ENCODE measurements around the gene PHEX. TPM values are rescaled to one million over a fixed set of nuclear protein-coding genes. Genes with fewer than 3 reads are reported as not detected.

Gene PHEX
- total RNA-seq, 1 experiment from 2014 or later = 0.27 TPM

DNA sequence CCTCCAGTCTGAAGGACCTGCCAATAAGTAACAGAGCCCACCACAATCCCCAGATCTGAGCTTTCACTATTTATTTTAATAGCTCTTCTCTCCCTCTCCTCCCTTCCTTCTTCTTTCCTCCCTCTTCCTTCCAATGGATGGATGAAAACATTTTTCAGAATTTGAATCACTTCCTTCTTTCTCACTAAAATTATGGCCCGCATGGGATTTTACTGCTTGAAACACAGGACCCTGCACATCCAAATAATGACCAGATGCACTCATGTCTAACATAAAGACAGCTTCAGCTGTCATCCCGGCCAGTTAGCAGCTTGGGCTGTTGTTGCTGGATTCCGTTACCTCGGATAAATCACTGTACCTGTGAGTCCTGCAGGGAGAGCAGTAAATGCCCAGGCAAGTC, 5.4 kb upstream of the PHEX start:
- no peaks in the 10 kb centered on the region for H3K9me3 ChIP-seq (ENCODE audit: control insufficient read depth in 1 of 2, insufficient read depth in 1 of 2, low read depth in 1 of 2, low read length in 2 of 2)
- ChIA-PET POLR2A (no interaction called here), CTCF (no interaction called here), RAD21 (ENCODE audit: low non-redundant PET in 1 of 2, low total read pairs in 2 of 2, uncharacterized antibody in 2 of 2, unreplicated experiment in 2 of 2) (no interaction called here)
- H3K79me2 ChIP-seq (ENCODE audit: insufficient read depth, low read length) = no peaks in the 10 kb centered on the region
- TF ChIP-seq ZNF274 (IDR thresholded peaks at IDR 0.05; ENCODE audit: low read depth, low read length) (no peak), EZH2phosphoT487 (IDR thresholded peaks at IDR 0.05; ENCODE audit: borderline replicate concordance) (no peak), RAD21 (IDR thresholded peaks at IDR 0.05; ENCODE audit: low read depth) (no peak), SRF (IDR thresholded peaks at IDR 0.05; ENCODE audit: low read depth) (no peak), ZFX (IDR thresholded peaks at IDR 0.05) (no peak), ELF1 (IDR thresholded peaks at IDR 0.05; ENCODE audit: borderline replicate concordance, low read depth) (no peak), FOSL1 (IDR thresholded peaks at IDR 0.05; ENCODE audit: low read depth) (no peak), TCF7L2 (IDR thresholded peaks at IDR 0.05; ENCODE audit: borderline replicate concordance, extremely low read depth, insufficient read depth, insufficient read length) (no peak), CBX3 (IDR thresholded peaks at IDR 0.05; ENCODE audit: low read depth) (no peak), POLR2A (IDR thresholded peaks at IDR 0.05; ENCODE audit: borderline replicate concordance, extremely low read depth, insufficient read depth, insufficient read length) (no peak), EZH2 (IDR thresholded peaks at IDR 0.05) (no peak), YY1 (IDR thresholded peaks at IDR 0.05; ENCODE audit: extremely low read depth, insufficient replicate concordance, low read depth, low read length) (no peak)
- TF ChIP-seq, protein P1, sequence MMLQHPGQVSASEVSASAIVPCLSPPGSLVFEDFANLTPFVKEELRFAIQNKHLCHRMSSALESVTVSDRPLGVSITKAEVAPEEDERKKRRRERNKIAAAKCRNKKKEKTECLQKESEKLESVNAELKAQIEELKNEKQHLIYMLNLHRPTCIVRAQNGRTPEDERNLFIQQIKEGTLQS (IDR thresholded peaks at IDR 0.05) = no peak
- TF ChIP-seq, protein P2, sequence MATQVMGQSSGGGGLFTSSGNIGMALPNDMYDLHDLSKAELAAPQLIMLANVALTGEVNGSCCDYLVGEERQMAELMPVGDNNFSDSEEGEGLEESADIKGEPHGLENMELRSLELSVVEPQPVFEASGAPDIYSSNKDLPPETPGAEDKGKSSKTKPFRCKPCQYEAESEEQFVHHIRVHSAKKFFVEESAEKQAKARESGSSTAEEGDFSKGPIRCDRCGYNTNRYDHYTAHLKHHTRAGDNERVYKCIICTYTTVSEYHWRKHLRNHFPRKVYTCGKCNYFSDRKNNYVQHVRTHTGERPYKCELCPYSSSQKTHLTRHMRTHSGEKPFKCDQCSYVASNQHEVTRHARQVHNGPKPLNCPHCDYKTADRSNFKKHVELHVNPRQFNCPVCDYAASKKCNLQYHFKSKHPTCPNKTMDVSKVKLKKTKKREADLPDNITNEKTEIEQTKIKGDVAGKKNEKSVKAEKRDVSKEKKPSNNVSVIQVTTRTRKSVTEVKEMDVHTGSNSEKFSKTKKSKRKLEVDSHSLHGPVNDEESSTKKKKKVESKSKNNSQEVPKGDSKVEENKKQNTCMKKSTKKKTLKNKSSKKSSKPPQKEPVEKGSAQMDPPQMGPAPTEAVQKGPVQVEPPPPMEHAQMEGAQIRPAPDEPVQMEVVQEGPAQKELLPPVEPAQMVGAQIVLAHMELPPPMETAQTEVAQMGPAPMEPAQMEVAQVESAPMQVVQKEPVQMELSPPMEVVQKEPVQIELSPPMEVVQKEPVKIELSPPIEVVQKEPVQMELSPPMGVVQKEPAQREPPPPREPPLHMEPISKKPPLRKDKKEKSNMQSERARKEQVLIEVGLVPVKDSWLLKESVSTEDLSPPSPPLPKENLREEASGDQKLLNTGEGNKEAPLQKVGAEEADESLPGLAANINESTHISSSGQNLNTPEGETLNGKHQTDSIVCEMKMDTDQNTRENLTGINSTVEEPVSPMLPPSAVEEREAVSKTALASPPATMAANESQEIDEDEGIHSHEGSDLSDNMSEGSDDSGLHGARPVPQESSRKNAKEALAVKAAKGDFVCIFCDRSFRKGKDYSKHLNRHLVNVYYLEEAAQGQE (IDR thresholded peaks at IDR 0.05; ENCODE audit: low read depth) = no peak
- TF ChIP-seq, protein P3, sequence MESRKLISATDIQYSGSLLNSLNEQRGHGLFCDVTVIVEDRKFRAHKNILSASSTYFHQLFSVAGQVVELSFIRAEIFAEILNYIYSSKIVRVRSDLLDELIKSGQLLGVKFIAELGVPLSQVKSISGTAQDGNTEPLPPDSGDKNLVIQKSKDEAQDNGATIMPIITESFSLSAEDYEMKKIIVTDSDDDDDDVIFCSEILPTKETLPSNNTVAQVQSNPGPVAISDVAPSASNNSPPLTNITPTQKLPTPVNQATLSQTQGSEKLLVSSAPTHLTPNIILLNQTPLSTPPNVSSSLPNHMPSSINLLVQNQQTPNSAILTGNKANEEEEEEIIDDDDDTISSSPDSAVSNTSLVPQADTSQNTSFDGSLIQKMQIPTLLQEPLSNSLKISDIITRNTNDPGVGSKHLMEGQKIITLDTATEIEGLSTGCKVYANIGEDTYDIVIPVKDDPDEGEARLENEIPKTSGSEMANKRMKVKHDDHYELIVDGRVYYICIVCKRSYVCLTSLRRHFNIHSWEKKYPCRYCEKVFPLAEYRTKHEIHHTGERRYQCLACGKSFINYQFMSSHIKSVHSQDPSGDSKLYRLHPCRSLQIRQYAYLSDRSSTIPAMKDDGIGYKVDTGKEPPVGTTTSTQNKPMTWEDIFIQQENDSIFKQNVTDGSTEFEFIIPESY (IDR thresholded peaks at IDR 0.05; ENCODE audit: extremely low read depth, insufficient replicate concordance, low read length) = no peak
- TF ChIP-seq, protein P4, sequence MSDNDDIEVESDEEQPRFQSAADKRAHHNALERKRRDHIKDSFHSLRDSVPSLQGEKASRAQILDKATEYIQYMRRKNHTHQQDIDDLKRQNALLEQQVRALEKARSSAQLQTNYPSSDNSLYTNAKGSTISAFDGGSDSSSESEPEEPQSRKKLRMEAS (IDR thresholded peaks at IDR 0.05) = no peak
- TF ChIP-seq, protein P5, sequence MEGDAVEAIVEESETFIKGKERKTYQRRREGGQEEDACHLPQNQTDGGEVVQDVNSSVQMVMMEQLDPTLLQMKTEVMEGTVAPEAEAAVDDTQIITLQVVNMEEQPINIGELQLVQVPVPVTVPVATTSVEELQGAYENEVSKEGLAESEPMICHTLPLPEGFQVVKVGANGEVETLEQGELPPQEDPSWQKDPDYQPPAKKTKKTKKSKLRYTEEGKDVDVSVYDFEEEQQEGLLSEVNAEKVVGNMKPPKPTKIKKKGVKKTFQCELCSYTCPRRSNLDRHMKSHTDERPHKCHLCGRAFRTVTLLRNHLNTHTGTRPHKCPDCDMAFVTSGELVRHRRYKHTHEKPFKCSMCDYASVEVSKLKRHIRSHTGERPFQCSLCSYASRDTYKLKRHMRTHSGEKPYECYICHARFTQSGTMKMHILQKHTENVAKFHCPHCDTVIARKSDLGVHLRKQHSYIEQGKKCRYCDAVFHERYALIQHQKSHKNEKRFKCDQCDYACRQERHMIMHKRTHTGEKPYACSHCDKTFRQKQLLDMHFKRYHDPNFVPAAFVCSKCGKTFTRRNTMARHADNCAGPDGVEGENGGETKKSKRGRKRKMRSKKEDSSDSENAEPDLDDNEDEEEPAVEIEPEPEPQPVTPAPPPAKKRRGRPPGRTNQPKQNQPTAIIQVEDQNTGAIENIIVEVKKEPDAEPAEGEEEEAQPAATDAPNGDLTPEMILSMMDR (IDR thresholded peaks at IDR 0.05 in 2 of 3, conservative IDR thresholded peaks at IDR 0.05 in 1 of 3; ENCODE audit: borderline replicate concordance in 1 of 3, insufficient read depth in 1 of 3, low read depth in 2 of 3, low read length in 2 of 3) = no peak
- no peaks in the 10 kb centered on the region for H4K20me1 ChIP-seq (ENCODE audit: insufficient read depth)
- intact Hi-C loops (cut with micrococcal nuclease) = no loop called here
- no peaks in the 10 kb centered on the region for H3K9me2 ChIP-seq (ENCODE audit: insufficient read depth)
- H3K9ac ChIP-seq (ENCODE audit: low read length) = no peak overlapping the region
- no peak overlapping the region for H3K4me2 ChIP-seq (ENCODE audit: low read length)
- no peak overlapping the region for H2AFZ ChIP-seq (ENCODE audit: low read depth, low read length, poor library complexity, severe bottlenecking)
- ATAC-seq (no peak), DNase-seq (ENCODE audit: low read depth, low spot score) (no peak)
- H3K27me3 ChIP-seq (ENCODE audit: insufficient read depth, low read length) = no peaks in the 10 kb centered on the region
- BruUV-seq (replicated peaks) = no TSS peak
- no peak overlapping the region for H3K4me3 ChIP-seq (replicated peaks in 1 of 2; ENCODE audit: low read depth in 1 of 2, low read length in 2 of 2)
- H3K4me1 ChIP-seq (ENCODE audit: control insufficient read depth in 1 of 2, insufficient read depth in 2 of 2, low read length in 2 of 2) = no peaks in the 10 kb centered on the region
- no peak overlapping the region for H3K27ac ChIP-seq (ENCODE audit: low read depth, low read length)
- H3K36me3 ChIP-seq (ENCODE audit: control insufficient read depth in 1 of 2, insufficient read depth in 2 of 2, low read length in 2 of 2) = no peaks in the 10 kb centered on the region

All from HCT116 (cell line).